HG03378 (cell line): ENCODE measurements around the gene FXYD4.
"Not testable (repeated sequence)": the region's sequence is repeated elsewhere in the genome, so short reads cannot be mapped to it uniquely, and the experiment has no call there.

Source experiments
- ATAC-seq: cut with Tn5 transposase; IDR thresholded peaks from one replicate; pipeline ENCODE4 v1.9.1; 2021; ENCODE audit warnings: mild to moderate bottlenecking, moderate library complexity; ENCODE audit not compliant: unreplicated experiment

FXYD4 gene

GRCh38 chr10:43371418-43371817 is at the start of gene FXYD4:
Gene FXYD4, plus strand, starts transcription at chr10:43371636. Its CDS starts 2,111 bp downstream, at chr10:43373747.
- ATAC-seq: no peak

GRCh38 chr10:43322331-43322730 is 49.1 kb upstream of the FXYD4 start:
- ATAC-seq: no peak

- no peak for ATAC-seq
These were observed 48.7 kb upstream of the FXYD4 start for GRCh38 chr10:43322769-43323168.

GRCh38 chr10:43323245-43323644 is 48.2 kb upstream of the FXYD4 start:
- ATAC-seq: no peak

- ATAC-seq: no peak
These were observed 46.6 kb upstream of the FXYD4 start for GRCh38 chr10:43324876-43325275.

GRCh38 chr10:43327171-43327570 is 44.3 kb upstream of the FXYD4 start:
- ATAC-seq: no peak

GRCh38 chr10:43327986-43328385 is 43.5 kb upstream of the FXYD4 start:
- ATAC-seq: no peak

GRCh38 chr10:43328810-43329209 is 42.6 kb upstream of the FXYD4 start:
- not testable (repeated sequence) for ATAC-seq

- not testable (repeated sequence) for ATAC-seq
These were observed 42.1 kb upstream of the FXYD4 start for GRCh38 chr10:43329246-43329885.

GRCh38 chr10:43330049-43330823 is 41.2 kb upstream of the FXYD4 start:
- ATAC-seq: not testable (repeated sequence)

GRCh38 chr10:43330824-43331127 is 40.7 kb upstream of the FXYD4 start:
- ATAC-seq: not testable (repeated sequence)

- ATAC-seq: no peak
These were observed 37.8 kb upstream of the FXYD4 start for GRCh38 chr10:43333653-43334052.

GRCh38 chr10:43336061-43336460 is 35.4 kb upstream of the FXYD4 start:
- no peak for ATAC-seq

GRCh38 chr10:43336641-43337318 is 34.7 kb upstream of the FXYD4 start:
- ATAC-seq: no peak

- not testable (repeated sequence) for ATAC-seq
These were observed 33.9 kb upstream of the FXYD4 start for GRCh38 chr10:43337536-43337935.

GRCh38 chr10:43338117-43338516 is 33.3 kb upstream of the FXYD4 start:
- ATAC-seq: no peak

- ATAC-seq: no peak
These were observed 32.3 kb upstream of the FXYD4 start for GRCh38 chr10:43339136-43339535.

GRCh38 chr10:43340101-43340500 is 31.3 kb upstream of the FXYD4 start:
- ATAC-seq: no peak

- no peak for ATAC-seq
These were observed 30.8 kb upstream of the FXYD4 start for GRCh38 chr10:43340619-43341018.

GRCh38 chr10:43341450-43341849 is 30.0 kb upstream of the FXYD4 start:
- no peak for ATAC-seq

GRCh38 chr10:43342279-43343125 is 28.9 kb upstream of the FXYD4 start:
- ATAC-seq: no peak
